ENCODE data around the gene MAP3K10. TPM values are rescaled to one million over a fixed set of nuclear protein-coding genes. Genes with fewer than 3 reads are reported as not detected.
"Not testable (repeated sequence)": the region's sequence is repeated elsewhere in the genome, so short reads cannot be mapped to it uniquely, and the experiment has no call there.

MAP3K10 gene
- total and polyA plus RNA-seq, 12 donors: 10.8 to 31.2 (median 15.8) TPM

GRCh38 chr19:40165362-40165937 lies 25.8 kb upstream of the MAP3K10 start:
- no peak overlapping the region for H3K27ac ChIP-seq
- peaks cover 0 to 4% (median 0%) of the 10 kb centered on the region in 9 donors for H3K4me1 ChIP-seq
- ATAC-seq (peak in 7 of 8 donors; percentile 39 to 73 (median 67)), DNase-seq (peak; percentile 26 to 46)
- no peak overlapping the region for H3K4me3 ChIP-seq
- TF ChIP-seq CTCF (IDR thresholded peaks at IDR 0.05): peak; percentile 9 to 73 (median 58)
- peaks cover 0 to 27% (median 4%) of the 10 kb centered on the region in 7 donors for H3K27me3 ChIP-seq
- no peaks in the 10 kb centered on the region for H3K36me3 ChIP-seq
- WGBS, 2 donors: 12 to 14% methylated on average over 10 of the region's 10 CpGs
- intact Hi-C loops (cut with DNase I): no loop called here
- no peaks in the 10 kb centered on the region for H3K9me3 ChIP-seq

GRCh38 chr19:40169482-40170302 lies 21.5 kb upstream of the MAP3K10 start:
- peaks cover 0 to 27% (median 4%) of the 10 kb centered on the region in 7 donors for H3K27me3 ChIP-seq
- DNase-seq; H3K27ac ChIP-seq; H3K36me3 ChIP-seq; ATAC-seq; intact Hi-C loops (cut with DNase I); H3K4me3 ChIP-seq; H3K4me1 ChIP-seq; H3K9me3 ChIP-seq: not testable (repeated sequence)
- 69 to 79% methylated on average over 26 to 30 of the region's 30 CpGs for WGBS, 2 donors

GRCh38 chr19:40170303-40170989 lies 20.8 kb upstream of the MAP3K10 start:
- intact Hi-C loops (cut with DNase I); H3K9me3 ChIP-seq; DNase-seq; ATAC-seq; H3K36me3 ChIP-seq; H3K4me1 ChIP-seq; H3K4me3 ChIP-seq; H3K27ac ChIP-seq: not testable (repeated sequence)
- peaks cover 0 to 27% (median 4%) of the 10 kb centered on the region in 7 donors for H3K27me3 ChIP-seq
- 80 to 84% methylated on average over 33 to 34 of the region's 39 CpGs for WGBS, 2 donors

- ATAC-seq; H3K36me3 ChIP-seq; H3K27ac ChIP-seq; H3K4me1 ChIP-seq; DNase-seq; intact Hi-C loops (cut with DNase I); H3K4me3 ChIP-seq; H3K9me3 ChIP-seq: not testable (repeated sequence)
- peaks cover 0 to 27% (median 4%) of the 10 kb centered on the region in 7 donors for H3K27me3 ChIP-seq
- 85 to 88% methylated on average over 4 of the region's 4 CpGs for WGBS, 2 donors
These were observed 19.9 kb upstream of the MAP3K10 start for GRCh38 chr19:40171293-40171692.

- Histone ChIP-seq H3K4me3 (no peak overlapping the region), H3K9me3 (peaks cover 0 to 4% (median 0%) of the 10 kb centered on the region in 11 donors), H3K36me3 (no peaks in the 10 kb centered on the region), H3K4me1 (no peaks in the 10 kb centered on the region), H3K27ac (no peak overlapping the region), H3K27me3 (peaks cover 0 to 7% (median 0%) of the 10 kb centered on the region in 7 donors)
- WGBS, 2 donors: 69 to 77% methylated on average over 4 of the region's 4 CpGs
- no peak for DNase-seq
- TF ChIP-seq CTCF (IDR thresholded peaks at IDR 0.05): no peak
- intact Hi-C loops (cut with DNase I): no loop called here
- ATAC-seq: no peak
These were observed 17.1 kb upstream of the MAP3K10 start for GRCh38 chr19:40174092-40174491.
